Sciatic nerve (tissue), 2 donors: Measurements from ENCODE around the gene PHOX2B. TPM values are rescaled to one million over a fixed set of nuclear protein-coding genes. Genes with fewer than 3 reads are reported as not detected.
"Not testable (repeated sequence)": the region's sequence is repeated elsewhere in the genome, so short reads cannot be mapped to it uniquely, and the experiment has no call there.

Experiments
- ATAC-seq: fragments of 200-7000 bp; cut with Tn5 transposase; one replicate; pipeline ENCODE4 v1.9.1; 2020; ENCODE audit warnings: mild to moderate bottlenecking, moderate library complexity
- DNase-seq: peaks from one replicate; pipeline ENCODE4 v3.0.0-alpha.2; 2020; ENCODE audit warnings: low spot score
- intact Hi-C: fragments of 100-400 bp; cut with DNase I; formaldehyde crosslinking; loops from one replicate; pipeline ENCODE4 v1.14.2; 2022
- total RNA-seq: library from RNA; stranded (reverse); fragmentation: NEBNext Ultra II Directional; extraction: Animal tissue kit (Norgen Biotek cat#: 25700); gene quantifications from one replicate; pipeline ENCODE4 v1.2.1, GENCODE V29; 2021
- donor health status: DM: no; HTN: no; CAD: no.
- donor health status: DM: no; HTN: no; CAD: no.

Gene PHOX2B
- total RNA-seq, 1 donor from 2014 or later = not detected

DNA sequence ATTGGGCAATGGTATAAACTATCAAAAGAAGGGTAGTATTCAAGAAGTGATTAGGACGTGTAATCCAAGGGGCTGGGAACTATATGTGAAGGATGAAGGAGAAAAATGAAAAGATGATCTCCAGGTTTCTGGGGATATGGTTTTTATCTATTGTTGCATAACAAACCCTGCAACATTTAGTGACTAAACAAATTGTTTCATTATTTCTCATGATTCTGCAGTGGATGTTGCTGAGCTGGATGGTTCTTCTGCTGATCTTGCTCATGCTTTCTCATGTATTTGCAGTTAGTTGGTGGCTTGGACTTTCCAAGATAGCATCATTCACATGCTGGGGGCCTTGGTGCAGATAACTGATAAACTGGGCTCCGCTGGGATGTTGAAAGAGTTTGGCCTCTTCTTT lies 29.1 kb downstream of the PHOX2B start:
- ATAC-seq (no peak), DNase-seq (no peak)
- intact Hi-C loops = no loop called here

DNA sequence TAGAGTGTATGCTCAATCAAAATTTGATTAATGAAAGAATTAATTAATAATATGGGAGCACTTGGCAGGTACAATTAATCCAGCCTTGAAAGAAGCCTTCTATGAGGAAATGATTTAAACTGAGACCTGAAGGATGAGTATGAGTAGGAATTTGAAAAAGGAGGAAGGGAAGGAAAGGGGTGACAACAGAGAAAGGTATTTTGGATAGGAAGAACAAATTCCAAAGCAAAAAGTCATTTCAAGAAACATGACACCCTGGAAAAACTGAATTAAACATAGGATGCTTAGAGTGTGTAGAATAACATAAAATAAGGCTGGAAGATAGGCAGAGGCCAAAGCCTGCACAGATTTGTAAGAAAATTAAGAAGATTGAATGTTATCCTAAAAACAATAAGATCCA lies 29.6 kb downstream of the PHOX2B start:
- ATAC-seq (no peak), DNase-seq (no peak)
- intact Hi-C loops = no loop called here

- DNase-seq = no peak
- no peak for ATAC-seq
- intact Hi-C loops = no loop called here
Measured at GRCh38 chr4:41715155-41715554, 33.4 kb downstream of the PHOX2B start.

DNA sequence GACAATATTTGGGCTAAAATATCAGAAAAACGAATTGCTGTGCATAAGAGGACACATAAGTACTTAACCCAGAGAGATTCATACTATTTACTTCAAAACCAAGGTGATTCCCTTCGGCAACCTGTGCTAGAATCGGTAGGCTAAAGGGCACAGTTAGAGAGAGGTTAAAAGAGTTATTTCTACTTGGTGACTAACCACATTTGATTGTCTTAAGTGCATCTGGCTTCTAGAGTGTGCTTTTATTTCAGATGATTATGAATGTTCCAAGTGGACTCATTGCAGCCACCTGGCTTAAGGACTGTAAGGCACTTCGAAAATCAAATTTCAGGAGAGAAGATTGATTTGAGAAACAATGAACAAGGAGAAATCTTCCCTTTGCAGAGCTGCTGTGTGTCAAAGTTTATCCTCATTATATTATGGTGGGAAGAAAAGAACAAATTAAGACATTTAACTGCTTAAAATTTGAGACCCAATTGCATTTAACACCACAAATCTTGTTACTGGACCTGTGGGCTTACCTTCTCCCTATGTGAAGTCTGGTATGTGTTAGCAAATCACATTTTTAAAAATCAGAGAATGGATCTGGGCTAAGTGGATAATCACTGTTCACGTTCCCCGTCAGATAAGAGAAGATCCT lies 34.0 kb downstream of the PHOX2B start:
- no peak for ATAC-seq
- DNase-seq = no peak
- intact Hi-C loops = no loop called here

- intact Hi-C loops = no loop called here
- DNase-seq (no peak), ATAC-seq (no peak)
Measured at GRCh38 chr4:41713768-41714167, 34.8 kb downstream of the PHOX2B start.

GRCh38 chr4:41712425-41712824 lies 36.1 kb downstream of the PHOX2B start:
- intact Hi-C loops = no loop called here
- DNase-seq (no peak), ATAC-seq (no peak)

- DNase-seq, intact Hi-C loops, ATAC-seq: not testable (repeated sequence)
Measured at GRCh38 chr4:41711654-41712053, 36.9 kb downstream of the PHOX2B start.

DNA sequence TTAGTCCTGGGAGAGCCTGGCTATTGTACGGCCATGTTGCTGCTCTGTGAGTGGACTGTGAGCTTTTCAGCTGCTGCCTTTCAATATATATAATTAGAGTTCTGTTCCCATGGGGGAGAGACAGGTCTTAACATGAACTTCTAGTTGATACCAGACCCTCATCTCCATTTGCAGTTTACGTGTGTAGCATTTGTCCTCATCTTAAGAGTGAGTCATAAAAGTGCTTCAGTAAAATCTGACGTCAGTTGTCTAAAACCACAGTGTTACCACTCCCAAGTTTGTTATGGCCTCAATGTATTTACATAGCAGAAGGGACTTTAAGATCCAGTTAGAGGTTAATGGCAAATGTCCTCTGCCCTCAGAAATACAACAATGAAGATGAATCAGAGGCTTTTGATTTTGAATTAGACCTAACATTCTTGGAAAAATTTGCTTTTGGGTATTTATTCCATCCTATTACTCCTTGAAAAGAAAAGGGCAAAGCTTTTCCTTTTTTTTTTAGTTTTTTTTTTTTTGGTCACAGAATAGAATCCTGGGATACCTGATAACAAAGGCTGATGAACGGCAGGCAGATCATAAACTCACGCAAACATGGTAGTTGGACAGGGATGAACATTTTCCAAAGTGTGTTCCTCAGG lies 38.6 kb downstream of the PHOX2B start:
- DNase-seq (no peak), ATAC-seq (no peak)
- intact Hi-C loops = no loop called here

DNA sequence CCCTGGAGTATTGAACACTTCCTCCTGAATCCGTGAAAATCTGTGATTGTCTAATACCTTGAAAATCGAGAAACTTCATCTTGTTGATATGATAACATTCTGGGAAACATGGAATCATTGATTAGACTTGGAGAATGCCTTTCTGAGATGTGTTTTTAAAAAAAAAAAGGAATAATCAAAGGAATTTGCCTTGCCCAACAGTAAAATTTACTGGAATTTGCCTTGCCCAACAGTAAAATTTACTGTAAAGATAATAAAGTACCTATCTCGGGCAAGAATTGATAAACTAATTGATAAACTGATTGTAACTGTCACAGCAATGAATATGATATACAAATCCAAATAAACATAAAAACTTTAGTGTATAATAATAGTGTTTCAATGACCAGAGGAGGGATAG lies 44.7 kb downstream of the PHOX2B start:
- intact Hi-C loops = no loop called here
- no peak for ATAC-seq
- DNase-seq = no peak

DNA sequence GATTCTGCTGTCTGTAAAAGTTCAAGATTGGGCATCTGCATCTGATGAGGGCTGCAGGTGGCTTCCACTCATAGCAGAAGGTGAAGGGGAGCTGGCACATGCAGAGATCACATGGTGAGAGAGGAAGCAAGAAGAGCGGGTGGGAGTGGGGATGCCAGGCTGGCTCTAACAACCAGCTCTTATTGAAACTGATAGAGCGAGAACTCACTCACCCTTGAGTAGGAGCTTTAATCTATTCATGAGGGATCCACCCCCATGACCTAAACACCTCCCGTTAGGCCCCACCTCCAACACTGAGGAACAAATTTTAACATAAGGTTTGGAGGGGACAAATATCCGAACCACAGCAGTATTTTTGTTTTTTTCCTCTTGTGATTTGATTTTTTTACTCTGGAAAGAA lies 45.8 kb downstream of the PHOX2B start:
- no peak for ATAC-seq
- no peak for DNase-seq
- intact Hi-C loops = no loop called here

- ATAC-seq (no peak), DNase-seq (no peak)
- intact Hi-C loops = no loop called here
Measured at GRCh38 chr4:41701983-41702382, 46.5 kb downstream of the PHOX2B start.

DNA sequence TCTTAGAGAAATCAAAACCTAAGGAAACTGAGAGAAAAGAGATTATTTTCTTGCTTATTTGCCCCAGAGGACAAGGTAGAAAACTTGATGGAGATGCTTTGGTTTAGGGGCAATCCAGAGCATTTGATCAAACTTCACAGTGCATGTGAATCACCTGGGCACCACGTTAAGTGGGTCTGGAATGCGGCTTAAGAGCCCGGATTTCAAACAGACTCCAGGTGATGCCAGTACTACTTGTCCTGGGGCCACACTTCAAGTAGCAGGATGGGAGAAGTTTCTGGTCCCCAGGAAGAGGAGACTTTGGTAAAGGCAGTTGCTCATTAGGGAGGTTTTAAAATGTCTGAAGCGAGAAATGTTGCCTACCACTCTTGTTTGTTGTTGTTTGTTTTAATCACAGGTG lies 51.8 kb downstream of the PHOX2B start:
- DNase-seq (no peak), ATAC-seq (no peak)
- intact Hi-C loops = loop anchor here (10.0 kb wide), 1 partner anchor 188 kb away; no protein-coding TSS in a partner anchor

- ATAC-seq (no peak), DNase-seq (no peak)
- intact Hi-C loops = loop anchor here (10.0 kb wide), 1 partner anchor 189 kb away; no protein-coding TSS in a partner anchor
Measured at GRCh38 chr4:41696131-41696530, 52.4 kb downstream of the PHOX2B start.

Other genes starting within 250 kb of the PHOX2B start
- gene LIMCH1, start 210.6 kb downstream of the PHOX2B start, total RNA-seq = 195 TPM
- 51.7 TPM for gene TMEM33, start 186.7 kb upstream of the PHOX2B start, total RNA-seq
- 0.36 TPM for gene DCAF4L1, start 233.0 kb upstream of the PHOX2B start, total RNA-seq
- 55.1 TPM for gene SLC30A9, start 241.8 kb upstream of the PHOX2B start, total RNA-seq